PC-9 (cell line): ENCODE measurements around the gene CLECL1.

ENCODE experiments used
- EZH2 ChIP-seq: fragments of 200-600 bp; sonication (generic); IDR thresholded peaks from 2 replicates; pipeline ENCODE4 v1.8.0; 2017; ENCODE audit warnings: antibody characterized with exemption, low read depth
- TF ChIP-seq, protein P1 (sequence below): fragments of 200-600 bp; sonication (generic); conservative IDR thresholded peaks from 2 replicates; pipeline ENCODE4 v1.6.1; 2017; ENCODE audit warnings: mixed run types, antibody characterized with exemption, mild to moderate bottlenecking, moderate library complexity

DNA sequence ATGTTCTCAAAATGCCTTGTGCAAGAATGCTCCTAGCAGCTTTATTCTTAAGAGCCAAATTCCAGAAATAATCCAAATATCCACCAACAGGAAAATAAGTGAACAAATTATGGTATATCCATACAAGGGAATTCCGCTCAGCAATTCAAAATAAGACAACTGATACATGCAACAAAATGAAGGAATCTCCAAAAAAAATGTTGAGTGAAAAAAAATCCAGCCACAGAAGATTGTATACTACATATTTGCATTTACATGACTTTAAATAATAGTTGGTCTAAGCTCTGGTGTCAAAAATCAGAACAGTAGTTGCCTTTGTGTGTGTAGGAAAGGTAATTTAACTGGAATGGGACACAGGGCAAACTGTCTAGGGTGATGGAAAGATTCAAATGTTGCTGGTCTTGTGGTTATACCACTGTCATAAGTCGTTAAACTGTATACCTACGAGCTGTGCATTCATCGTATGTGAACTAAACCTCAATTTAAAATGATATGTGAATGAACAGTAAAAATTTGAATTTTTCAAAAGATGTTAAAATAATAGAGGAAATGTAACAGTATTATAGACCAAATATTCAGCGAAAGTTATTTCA lies 24.6 kb upstream of the CLECL1 start:
- TF ChIP-seq, protein P1, sequence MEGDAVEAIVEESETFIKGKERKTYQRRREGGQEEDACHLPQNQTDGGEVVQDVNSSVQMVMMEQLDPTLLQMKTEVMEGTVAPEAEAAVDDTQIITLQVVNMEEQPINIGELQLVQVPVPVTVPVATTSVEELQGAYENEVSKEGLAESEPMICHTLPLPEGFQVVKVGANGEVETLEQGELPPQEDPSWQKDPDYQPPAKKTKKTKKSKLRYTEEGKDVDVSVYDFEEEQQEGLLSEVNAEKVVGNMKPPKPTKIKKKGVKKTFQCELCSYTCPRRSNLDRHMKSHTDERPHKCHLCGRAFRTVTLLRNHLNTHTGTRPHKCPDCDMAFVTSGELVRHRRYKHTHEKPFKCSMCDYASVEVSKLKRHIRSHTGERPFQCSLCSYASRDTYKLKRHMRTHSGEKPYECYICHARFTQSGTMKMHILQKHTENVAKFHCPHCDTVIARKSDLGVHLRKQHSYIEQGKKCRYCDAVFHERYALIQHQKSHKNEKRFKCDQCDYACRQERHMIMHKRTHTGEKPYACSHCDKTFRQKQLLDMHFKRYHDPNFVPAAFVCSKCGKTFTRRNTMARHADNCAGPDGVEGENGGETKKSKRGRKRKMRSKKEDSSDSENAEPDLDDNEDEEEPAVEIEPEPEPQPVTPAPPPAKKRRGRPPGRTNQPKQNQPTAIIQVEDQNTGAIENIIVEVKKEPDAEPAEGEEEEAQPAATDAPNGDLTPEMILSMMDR: no peak
- no peak for TF ChIP-seq EZH2
